Esophagus squamous epithelium (tissue), 4 donors: ENCODE results near the gene ZNF469.

Experiments
- CTCF ChIP-seq, 6 experiments: fragments of 450-650 bp in 4 of 6; fragments of 200-600 bp in 2 of 6; sonication (generic) in 2 of 6; IDR thresholded peaks; one replicate each; pipeline ENCODE4 v1.5.1; 2016 to 2019; ENCODE audit warnings: antibody characterized with exemption in 6 of 6, mild to moderate bottlenecking in 4 of 6, moderate library complexity in 4 of 6
- POLR2A ChIP-seq, 4 donors: fragments of 450-650 bp; IDR thresholded peaks; one replicate each; pipeline ENCODE4 v1.6.1; 2017; ENCODE audit warnings: antibody characterized with exemption in 4 of 4, mild to moderate bottlenecking in 4 of 4, moderate library complexity in 3 of 4

- TF ChIP-seq CTCF (IDR thresholded peaks at IDR 0.05) (no peak), POLR2A (IDR thresholded peaks at IDR 0.05) (no peak)
Observed at GRCh38 chr16:88374736-88375135, 8.0 kb upstream of the ZNF469 start.
